Vagina (tissue), 2 donors: Measurements from ENCODE around the gene HSPH1.
"Not testable (repeated sequence)": the region's sequence is repeated elsewhere in the genome, so short reads cannot be mapped to it uniquely, and the experiment has no call there.

ENCODE experiments used
- POLR2A ChIP-seq, 2 donors: fragments of 450-650 bp; IDR thresholded peaks; one replicate each; pipeline ENCODE4 v1.6.1; 2017; ENCODE audit warnings: antibody characterized with exemption in 2 of 2, mild to moderate bottlenecking in 2 of 2, moderate library complexity in 2 of 2
- POLR2AphosphoS5 ChIP-seq, 2 donors: sonication (generic); formaldehyde crosslinking; IDR thresholded peaks; one replicate each; pipeline ENCODE4 v1.9.0; 2017; ENCODE audit warnings: antibody characterized with exemption in 2 of 2, mild to moderate bottlenecking in 2 of 2, low read depth in 1 of 2; ENCODE audit not compliant: insufficient read depth in 1 of 2
- TF ChIP-seq, protein P1 (sequence below), 3 experiments: fragments of 450-650 bp in 2 of 3; fragments of 200-600 bp in 1 of 3; sonication (generic) in 1 of 3; IDR thresholded peaks; one replicate each; pipeline ENCODE4 v1.5.1; 2017 to 2019; ENCODE audit warnings: antibody characterized with exemption in 3 of 3, mild to moderate bottlenecking in 2 of 3, moderate library complexity in 2 of 3

DNA sequence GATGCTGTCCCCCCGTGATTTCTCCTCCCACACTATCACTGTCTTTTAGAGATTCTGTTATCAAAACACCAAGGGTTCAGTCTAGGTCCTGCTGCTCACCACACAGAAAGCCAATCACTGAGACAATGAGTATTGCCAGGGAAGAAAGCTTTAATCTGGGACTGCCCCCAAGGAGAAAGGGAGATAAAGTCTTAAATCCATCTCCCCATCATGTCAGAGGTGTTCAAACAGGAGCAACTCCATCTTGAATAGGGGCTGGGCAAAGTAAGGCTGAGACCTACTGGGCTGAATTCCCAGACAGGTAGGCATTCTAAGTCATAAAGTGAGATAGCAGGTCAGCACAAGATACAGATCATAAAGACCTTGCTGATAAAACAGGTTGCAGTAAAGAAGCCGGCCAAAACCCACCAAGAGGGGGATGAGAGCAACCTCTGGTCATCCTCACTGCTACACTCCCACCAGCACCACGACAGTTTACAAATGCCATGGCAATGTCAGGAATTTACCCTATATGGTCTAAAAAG lies 63.7 kb downstream of the HSPH1 start:
- TF ChIP-seq, protein P1, sequence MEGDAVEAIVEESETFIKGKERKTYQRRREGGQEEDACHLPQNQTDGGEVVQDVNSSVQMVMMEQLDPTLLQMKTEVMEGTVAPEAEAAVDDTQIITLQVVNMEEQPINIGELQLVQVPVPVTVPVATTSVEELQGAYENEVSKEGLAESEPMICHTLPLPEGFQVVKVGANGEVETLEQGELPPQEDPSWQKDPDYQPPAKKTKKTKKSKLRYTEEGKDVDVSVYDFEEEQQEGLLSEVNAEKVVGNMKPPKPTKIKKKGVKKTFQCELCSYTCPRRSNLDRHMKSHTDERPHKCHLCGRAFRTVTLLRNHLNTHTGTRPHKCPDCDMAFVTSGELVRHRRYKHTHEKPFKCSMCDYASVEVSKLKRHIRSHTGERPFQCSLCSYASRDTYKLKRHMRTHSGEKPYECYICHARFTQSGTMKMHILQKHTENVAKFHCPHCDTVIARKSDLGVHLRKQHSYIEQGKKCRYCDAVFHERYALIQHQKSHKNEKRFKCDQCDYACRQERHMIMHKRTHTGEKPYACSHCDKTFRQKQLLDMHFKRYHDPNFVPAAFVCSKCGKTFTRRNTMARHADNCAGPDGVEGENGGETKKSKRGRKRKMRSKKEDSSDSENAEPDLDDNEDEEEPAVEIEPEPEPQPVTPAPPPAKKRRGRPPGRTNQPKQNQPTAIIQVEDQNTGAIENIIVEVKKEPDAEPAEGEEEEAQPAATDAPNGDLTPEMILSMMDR (IDR thresholded peaks at IDR 0.05): not testable (repeated sequence)
- not testable (repeated sequence) for TF ChIP-seq POLR2AphosphoS5 (IDR thresholded peaks at IDR 0.05; ENCODE audit: insufficient read depth in 1 of 2, low read depth in 1 of 2); POLR2A (IDR thresholded peaks at IDR 0.05)
